Measurements from ENCODE around the gene LMF1. TPM values are rescaled to one million over a fixed set of nuclear protein-coding genes. Genes with fewer than 3 reads are reported as not detected.
"Not testable (repeated sequence)": the region's sequence is repeated elsewhere in the genome, so short reads cannot be mapped to it uniquely, and the experiment has no call there.

LMF1 gene
- total RNA-seq, 6 donors from 2014 or later = 20.3 to 147 (median 28.2) TPM

- TF ChIP-seq POLR2AphosphoS5 (IDR thresholded peaks at IDR 0.05) (no peak), POLR2A (IDR thresholded peaks at IDR 0.05) (no peak), CTCF (IDR thresholded peaks at IDR 0.05) (no peak), EP300 (IDR thresholded peaks at IDR 0.05) (no peak)
- no peak for ATAC-seq (ENCODE audit: low FRiP score in 2 of 2)
Measured at GRCh38 chr16:865026-865425, 105.8 kb downstream of the LMF1 start.

GRCh38 chr16:861446-861845 lies 109.3 kb downstream of the LMF1 start:
- DNase-seq (peak in 1 of 2 donors; percentile 38), ATAC-seq (ENCODE audit: low FRiP score in 2 of 2) (no peak)
- Histone ChIP-seq H3K36me3 (peaks cover 0 to 4% (median 0%) of the 10 kb centered on the region in 4 donors), H3K27ac (no peak overlapping the region), H3K9me3 (peaks cover 0 to 7% (median 0%) of the 10 kb centered on the region in 4 donors), H3K4me3 (no peak overlapping the region), H3K27me3 (no peaks in the 10 kb centered on the region), H3K4me1 (no peaks in the 10 kb centered on the region)
- no peak for TF ChIP-seq POLR2A (IDR thresholded peaks at IDR 0.05)
- TF ChIP-seq EP300 (IDR thresholded peaks at IDR 0.05) = no peak
- no peak for TF ChIP-seq CTCF (IDR thresholded peaks at IDR 0.05)
- no peak for TF ChIP-seq POLR2AphosphoS5 (IDR thresholded peaks at IDR 0.05)
- WGBS, 2 donors = 95 to 97% methylated on average over 17 of the region's 17 CpGs

More at GRCh38 chr16:865026-865425, 105.8 kb downstream of the LMF1 start:
- Histone ChIP-seq H3K36me3 (peaks cover 0 to 27% (median 11%) of the 10 kb centered on the region in 4 donors), H3K9me3 (no peaks in the 10 kb centered on the region), H3K27ac (no peak overlapping the region), H3K27me3 (no peaks in the 10 kb centered on the region), H3K4me1 (no peaks in the 10 kb centered on the region), H3K4me3 (no peak overlapping the region)
- no peak for DNase-seq
- WGBS, 2 donors = 91% methylated on average over 5 of the region's 5 CpGs

- H3K4me1 ChIP-seq = no peaks in the 10 kb centered on the region
- H3K27ac ChIP-seq = no peak overlapping the region
- no peaks in the 10 kb centered on the region for H3K27me3 ChIP-seq
- H3K4me3 ChIP-seq = no peak overlapping the region
- TF ChIP-seq POLR2AphosphoS5 (IDR thresholded peaks at IDR 0.05) (no peak), POLR2A (IDR thresholded peaks at IDR 0.05) (no peak)
- no peak for ATAC-seq (ENCODE audit: low FRiP score in 2 of 2)
- DNase-seq = no peak
- H3K9me3 ChIP-seq = peaks cover 0 to 7% (median 0%) of the 10 kb centered on the region in 4 donors
- WGBS, 2 donors = 86 to 92% methylated on average over 10 of the region's 10 CpGs
- H3K36me3 ChIP-seq = no peaks in the 10 kb centered on the region
Measured at GRCh38 chr16:860891-861290, 109.9 kb downstream of the LMF1 start.

DNA sequence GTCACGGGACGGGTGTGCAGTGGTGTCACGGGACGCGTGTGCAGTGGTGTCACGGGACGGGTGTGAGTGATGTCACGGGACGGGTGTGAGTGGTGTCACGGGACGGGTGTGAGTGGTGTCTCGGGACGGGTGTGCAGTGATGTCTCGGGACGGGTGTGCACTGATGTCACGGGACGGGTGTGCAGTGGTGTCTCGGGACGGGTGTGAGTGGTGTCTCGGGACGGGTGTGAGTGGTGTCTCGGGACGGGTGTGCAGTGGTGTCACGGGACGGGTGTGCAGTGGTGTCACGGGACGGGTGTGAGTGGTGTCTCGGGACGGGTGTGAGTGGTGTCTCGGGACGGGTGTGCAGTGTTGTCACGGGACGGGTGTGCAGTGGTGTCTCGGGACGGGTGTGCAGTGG lies 111.8 kb downstream of the LMF1 start:
- H3K9me3 ChIP-seq; ATAC-seq (ENCODE audit: low FRiP score in 2 of 2); H3K36me3 ChIP-seq; H3K27me3 ChIP-seq; H3K4me1 ChIP-seq; H3K27ac ChIP-seq; H3K4me3 ChIP-seq: not testable (repeated sequence)
- DNase-seq = peak in 1 of 2 donors; percentile 51
- WGBS, 2 donors = 93 to 96% methylated on average over 29 to 30 of the region's 35 CpGs

DNA sequence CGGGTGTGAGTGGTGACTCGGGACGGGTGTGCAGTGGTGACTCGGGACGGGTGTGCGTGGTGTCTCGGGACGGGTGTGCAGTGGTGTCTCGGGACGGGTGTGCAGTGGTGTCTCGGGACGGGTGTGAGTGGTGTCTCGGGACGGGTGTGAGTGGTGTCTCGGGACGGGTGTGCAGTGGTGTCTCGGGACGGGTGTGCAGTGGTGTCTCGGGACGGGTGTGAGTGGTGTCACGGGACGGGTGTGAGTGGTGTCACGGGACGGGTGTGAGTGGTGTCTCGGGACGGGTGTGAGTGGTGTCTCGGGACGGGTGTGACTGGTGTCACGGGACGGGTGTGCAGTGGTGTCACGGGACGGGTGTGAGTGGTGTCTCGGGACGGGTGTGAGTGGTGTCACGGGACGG lies 112.3 kb downstream of the LMF1 start:
- H3K9me3 ChIP-seq; H3K27me3 ChIP-seq; H3K4me1 ChIP-seq; ATAC-seq (ENCODE audit: low FRiP score in 2 of 2); H3K27ac ChIP-seq; H3K4me3 ChIP-seq; H3K36me3 ChIP-seq: not testable (repeated sequence)
- DNase-seq = peak in 1 of 2 donors; percentile 43
- 84 to 95% methylated on average over 16 to 33 of the region's 36 CpGs for WGBS, 2 donors

DNA sequence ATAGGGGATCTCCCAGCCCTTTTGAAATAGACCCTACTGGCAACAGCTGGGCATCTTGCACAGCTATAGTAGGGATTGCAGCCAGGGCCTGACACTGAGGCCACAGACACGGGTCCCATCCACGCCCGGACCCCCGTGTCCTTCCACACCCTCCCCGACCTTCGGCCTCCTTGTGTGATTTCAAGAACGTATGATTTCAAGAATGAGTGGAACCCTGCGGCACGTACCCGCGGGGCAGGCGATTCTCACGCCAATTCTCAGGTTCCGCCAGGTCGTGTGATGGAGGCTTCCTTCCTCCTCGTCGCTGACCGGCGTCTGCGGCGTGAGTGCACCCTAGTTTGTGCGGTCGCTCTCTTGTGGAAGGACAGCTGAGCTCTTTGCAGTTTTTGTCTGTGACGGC lies 114.0 kb downstream of the LMF1 start:
- Histone ChIP-seq H3K9me3 (peaks cover 0 to 7% (median 0%) of the 10 kb centered on the region in 4 donors), H3K27ac (no peak overlapping the region), H3K36me3 (no peaks in the 10 kb centered on the region), H3K4me1 (no peaks in the 10 kb centered on the region), H3K27me3 (no peaks in the 10 kb centered on the region), H3K4me3 (no peak overlapping the region)
- WGBS, 2 donors = 97 to 98% methylated on average over 24 of the region's 24 CpGs
- DNase-seq = peak in 1 of 2 donors; percentile 49
- no peak for TF ChIP-seq POLR2A (IDR thresholded peaks at IDR 0.05)
- TF ChIP-seq EP300 (IDR thresholded peaks at IDR 0.05) = no peak
- no peak for TF ChIP-seq POLR2AphosphoS5 (IDR thresholded peaks at IDR 0.05)
- TF ChIP-seq CTCF (IDR thresholded peaks at IDR 0.05) = no peak
- no peak for ATAC-seq (ENCODE audit: low FRiP score in 2 of 2)

All from upper lobe of left lung (tissue), 6 donors.